Natural killer cell treated with Interleukin-12 subunit alpha and Interleukin-12 subunit beta and Interleukin-15 and Interleukin-18, amount 100 ng/mL, for 72 hours (primary cell): ENCODE data around the gene MICAL3. TPM values are rescaled to one million over a fixed set of nuclear protein-coding genes. Genes with fewer than 3 reads are reported as not detected.

Source experiments
- ATAC-seq, 2 donors: fragments of 150-1000 bp; cut with Tn5 transposase in 1 of 2; sonication (Bioruptor Pico), chemical (Tn5 transposase) in 1 of 2; 2 replicates each; pipeline ENCODE4 v1.10.0; 2021
- DNase-seq: peaks from one replicate; pipeline ENCODE4 v3.0.0; 2022; ENCODE audit warnings: low spot score
- H3K27ac Mint-ChIP-seq, 2 donors: 1 replicate in 1 of 2; 2 replicates in 1 of 2; pipeline ENCODE4 v1.8.0; 2022; ENCODE audit warnings: mixed read lengths in 2 of 2, mild to moderate bottlenecking in 1 of 2, moderate library complexity in 1 of 2
- H3K27me3 Mint-ChIP-seq, 2 donors: 1 replicate in 1 of 2; 2 replicates in 1 of 2; pipeline ENCODE4 v1.8.0; 2022; ENCODE audit warnings: mixed read lengths in 2 of 2
- H3K36me3 Mint-ChIP-seq: one replicate; pipeline ENCODE4 v1.8.0; 2022; ENCODE audit warnings: mixed read lengths
- H3K4me1 Mint-ChIP-seq, 2 donors: 1 replicate in 1 of 2; 2 replicates in 1 of 2; pipeline ENCODE4 v1.8.0; 2022; ENCODE audit warnings: low read depth in 2 of 2, mixed read lengths in 2 of 2, mild to moderate bottlenecking in 1 of 2
- H3K4me3 Mint-ChIP-seq: one replicate; pipeline ENCODE4 v1.8.0; 2022; ENCODE audit warnings: mixed read lengths
- H3K9me3 Mint-ChIP-seq: 2 replicates; pipeline ENCODE4 v1.8.0; 2022; ENCODE audit warnings: mixed read lengths
- total RNA-seq, 2 donors: library from RNA; stranded (reverse); gene quantifications; one replicate each; pipeline ENCODE4 v1.2.3, GENCODE V29; 2022

The MICAL3 gene
- total RNA-seq, 2 donors from 2014 or later, result 52.7 to 62.1 TPM

GRCh38 chr22:17847360-17848078, 176.8 kb downstream of the MICAL3 start:
- Mint-ChIP-seq H3K9me3 (no peaks in the 10 kb centered on the region), H3K4me1 (peaks cover 0 to 3% of the 10 kb centered on the region in 2 donors), H3K4me3 (no peak overlapping the region), H3K36me3 (no peaks in the 10 kb centered on the region), H3K27ac (no peak overlapping the region), H3K27me3 (no peaks in the 10 kb centered on the region)
- no peak for DNase-seq
- ATAC-seq, result no peak

- no peak overlapping the region for H3K4me3 Mint-ChIP-seq
- H3K9me3 Mint-ChIP-seq, result no peaks in the 10 kb centered on the region
- peaks cover 0 to 6% of the 10 kb centered on the region in 2 donors for H3K4me1 Mint-ChIP-seq
- ATAC-seq (no peak), DNase-seq (no peak)
- no peaks in the 10 kb centered on the region for H3K36me3 Mint-ChIP-seq
- no peak overlapping the region for H3K27ac Mint-ChIP-seq
- no peaks in the 10 kb centered on the region for H3K27me3 Mint-ChIP-seq
These were observed 177.9 kb downstream of the MICAL3 start for GRCh38 chr22:17846326-17846992.

GRCh38 chr22:17845790-17846189, 178.6 kb downstream of the MICAL3 start:
- Mint-ChIP-seq H3K27ac (no peak overlapping the region), H3K4me3 (no peak overlapping the region), H3K36me3 (no peaks in the 10 kb centered on the region), H3K9me3 (no peaks in the 10 kb centered on the region), H3K27me3 (no peaks in the 10 kb centered on the region), H3K4me1 (peaks cover 0 to 6% of the 10 kb centered on the region in 2 donors)
- ATAC-seq (no peak), DNase-seq (no peak)

GRCh38 chr22:17845327-17845726, 179.0 kb downstream of the MICAL3 start:
- DNase-seq, result no peak
- peaks cover 0 to 6% of the 10 kb centered on the region in 2 donors for H3K4me1 Mint-ChIP-seq
- no peak overlapping the region for H3K27ac Mint-ChIP-seq
- H3K36me3 Mint-ChIP-seq, result no peaks in the 10 kb centered on the region
- no peak overlapping the region for H3K4me3 Mint-ChIP-seq
- H3K9me3 Mint-ChIP-seq, result no peaks in the 10 kb centered on the region
- no peak for ATAC-seq
- H3K27me3 Mint-ChIP-seq, result no peaks in the 10 kb centered on the region

GRCh38 chr22:17844150-17844549, 180.2 kb downstream of the MICAL3 start:
- Mint-ChIP-seq H3K9me3 (no peaks in the 10 kb centered on the region), H3K36me3 (no peaks in the 10 kb centered on the region), H3K27me3 (no peaks in the 10 kb centered on the region), H3K4me3 (no peak overlapping the region), H3K27ac (no peak overlapping the region), H3K4me1 (peaks cover 0 to 6% of the 10 kb centered on the region in 2 donors)
- no peak for DNase-seq
- no peak for ATAC-seq

- Mint-ChIP-seq H3K36me3 (no peaks in the 10 kb centered on the region), H3K4me1 (peaks cover 0 to 6% of the 10 kb centered on the region in 2 donors), H3K27ac (no peak overlapping the region), H3K9me3 (no peaks in the 10 kb centered on the region), H3K27me3 (no peaks in the 10 kb centered on the region), H3K4me3 (peak overlapping the region; percentile 15)
- DNase-seq, result no peak
- peak; percentile 82 for ATAC-seq
These were observed 182.0 kb downstream of the MICAL3 start for GRCh38 chr22:17842386-17842785.

GRCh38 chr22:17841836-17842235, 182.5 kb downstream of the MICAL3 start:
- no peaks in the 10 kb centered on the region for H3K36me3 Mint-ChIP-seq
- H3K27me3 Mint-ChIP-seq, result no peaks in the 10 kb centered on the region
- ATAC-seq, result no peak
- no peak overlapping the region for H3K27ac Mint-ChIP-seq
- H3K4me1 Mint-ChIP-seq, result peaks cover 0 to 6% of the 10 kb centered on the region in 2 donors
- DNase-seq, result no peak
- H3K4me3 Mint-ChIP-seq, result no peak overlapping the region
- H3K9me3 Mint-ChIP-seq, result no peaks in the 10 kb centered on the region

- Mint-ChIP-seq H3K36me3 (no peaks in the 10 kb centered on the region), H3K4me1 (peaks cover 0 to 6% of the 10 kb centered on the region in 2 donors), H3K9me3 (no peaks in the 10 kb centered on the region), H3K27me3 (no peaks in the 10 kb centered on the region), H3K4me3 (no peak overlapping the region), H3K27ac (no peak overlapping the region)
- DNase-seq, result no peak
- no peak for ATAC-seq
These were observed 186.0 kb downstream of the MICAL3 start for GRCh38 chr22:17838180-17838865.

GRCh38 chr22:17836992-17837742, 187.2 kb downstream of the MICAL3 start:
- H3K27me3 Mint-ChIP-seq, result no peaks in the 10 kb centered on the region

GRCh38 chr22:17835256-17835655, 189.1 kb downstream of the MICAL3 start:
- Mint-ChIP-seq H3K4me1 (no peaks in the 10 kb centered on the region), H3K9me3 (no peaks in the 10 kb centered on the region), H3K27ac (no peak overlapping the region), H3K27me3 (no peaks in the 10 kb centered on the region), H3K4me3 (no peak overlapping the region), H3K36me3 (no peaks in the 10 kb centered on the region)
- no peak for ATAC-seq
- DNase-seq, result no peak

More at GRCh38 chr22:17836992-17837742, 187.2 kb downstream of the MICAL3 start:
- Mint-ChIP-seq H3K4me1 (no peaks in the 10 kb centered on the region), H3K36me3 (no peaks in the 10 kb centered on the region), H3K27ac (no peak overlapping the region), H3K9me3 (no peaks in the 10 kb centered on the region), H3K4me3 (no peak overlapping the region)
- ATAC-seq (no peak), DNase-seq (no peak)

GRCh38 chr22:17833489-17833888, 190.9 kb downstream of the MICAL3 start:
- no peak overlapping the region for H3K4me3 Mint-ChIP-seq
- DNase-seq (no peak), ATAC-seq (no peak)
- H3K27ac Mint-ChIP-seq, result no peak overlapping the region
- peaks cover 0 to 5% of the 10 kb centered on the region in 2 donors for H3K4me1 Mint-ChIP-seq
- H3K36me3 Mint-ChIP-seq, result no peaks in the 10 kb centered on the region
- H3K27me3 Mint-ChIP-seq, result no peaks in the 10 kb centered on the region
- no peaks in the 10 kb centered on the region for H3K9me3 Mint-ChIP-seq

- Mint-ChIP-seq H3K27me3 (no peaks in the 10 kb centered on the region), H3K4me3 (no peak overlapping the region), H3K4me1 (peaks cover 0 to 5% of the 10 kb centered on the region in 2 donors), H3K36me3 (no peaks in the 10 kb centered on the region), H3K9me3 (no peaks in the 10 kb centered on the region), H3K27ac (no peak overlapping the region)
- DNase-seq (no peak), ATAC-seq (no peak)
These were observed 191.7 kb downstream of the MICAL3 start for GRCh38 chr22:17832665-17833064.

- ATAC-seq, result no peak
- no peaks in the 10 kb centered on the region for H3K9me3 Mint-ChIP-seq
- H3K27me3 Mint-ChIP-seq, result no peaks in the 10 kb centered on the region
- no peak for DNase-seq
- H3K27ac Mint-ChIP-seq, result no peak overlapping the region
- H3K4me3 Mint-ChIP-seq, result no peak overlapping the region
- no peaks in the 10 kb centered on the region for H3K36me3 Mint-ChIP-seq
- peaks cover 0 to 5% of the 10 kb centered on the region in 2 donors for H3K4me1 Mint-ChIP-seq
These were observed 192.7 kb downstream of the MICAL3 start for GRCh38 chr22:17831501-17832251.
